Activated T-cell treated with anti-CD3 and anti-CD28 coated beads, Interleukin-2, amount 50 U/mL, for 1 hour (primary cell): Measurements from ENCODE around the gene TPK1.
"Not testable (repeated sequence)": the region's sequence is repeated elsewhere in the genome, so short reads cannot be mapped to it uniquely, and the experiment has no call there.

ENCODE experiments used
- DNase-seq: peaks from one replicate; pipeline ENCODE4 v3.0.0-alpha.2; 2020

Gene TPK1

DNA sequence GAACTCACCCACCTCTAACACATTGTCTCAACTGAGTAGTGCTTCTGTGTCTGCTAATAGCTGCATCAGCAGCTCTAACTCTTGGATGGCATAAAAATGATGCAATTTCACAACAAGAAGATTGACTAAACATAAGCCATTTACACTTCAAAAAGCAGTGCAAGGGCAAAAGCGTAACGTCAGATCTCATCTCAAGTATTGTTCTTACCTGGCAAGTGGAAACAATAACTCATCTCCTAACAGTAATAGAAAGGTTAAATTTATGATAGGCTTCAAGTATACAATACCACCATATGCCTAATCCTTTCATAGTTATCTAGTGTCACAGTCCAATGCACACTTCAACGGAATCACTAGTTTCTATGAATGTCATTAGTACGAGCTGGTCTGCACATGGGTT, 14.8 kb downstream of the TPK1 start:
- DNase-seq = no peak

DNA sequence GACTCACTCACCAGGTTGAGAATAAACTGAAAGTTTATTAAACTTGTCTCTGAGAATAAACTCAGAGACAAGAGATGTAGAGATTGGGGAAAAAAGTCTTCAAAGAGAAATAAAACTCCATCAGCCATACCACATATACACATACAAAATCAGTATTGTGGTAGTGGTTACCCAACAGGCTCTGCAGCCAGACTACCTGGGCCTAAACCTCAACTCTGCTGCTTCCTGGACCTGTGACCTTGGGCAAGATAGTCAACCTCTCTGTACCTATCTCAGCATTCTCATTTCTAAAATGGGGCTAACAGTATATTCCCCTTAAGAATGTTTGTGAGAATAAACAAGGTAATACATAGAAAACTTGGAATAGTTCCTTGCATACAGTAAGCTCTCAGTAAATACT, 15.3 kb downstream of the TPK1 start:
- DNase-seq = no peak

DNA sequence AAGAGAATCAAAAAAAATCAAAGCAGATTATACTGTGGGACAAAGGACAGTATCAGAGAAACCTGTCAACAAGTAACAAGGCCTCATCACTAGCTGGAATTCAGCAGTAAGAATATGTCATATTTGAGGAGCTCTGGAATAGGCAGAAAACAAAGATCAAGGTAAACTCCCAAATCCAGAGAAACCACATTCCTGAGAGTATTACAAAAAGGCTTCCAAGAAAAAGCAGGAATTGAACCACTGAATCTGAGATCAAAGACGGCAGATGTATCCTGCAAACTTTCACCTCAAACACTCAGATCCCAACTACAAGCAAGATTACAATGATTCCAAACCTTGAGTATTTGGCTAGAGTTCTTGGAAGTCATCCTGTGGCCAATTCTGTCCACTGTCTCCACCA, 16.3 kb downstream of the TPK1 start:
- DNase-seq = no peak

DNA sequence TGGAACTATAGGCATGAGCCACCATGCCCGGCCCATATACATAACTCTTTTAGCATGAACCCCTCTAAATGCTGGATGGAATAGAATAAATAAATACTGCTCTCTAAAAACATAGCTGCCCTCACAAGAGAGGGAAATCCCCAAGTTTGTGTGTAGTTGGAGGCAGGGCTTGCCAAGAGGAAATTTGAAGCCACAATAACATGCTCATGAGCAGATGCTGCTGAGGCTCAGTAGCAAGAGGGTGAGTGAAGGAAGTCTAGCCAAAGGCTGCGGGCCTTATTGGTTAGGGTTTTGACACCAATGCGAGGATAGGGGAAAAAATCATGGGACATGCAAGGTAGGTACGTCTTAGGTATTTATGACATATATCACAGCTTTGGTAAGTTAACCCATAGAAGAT, 17.3 kb downstream of the TPK1 start:
- DNase-seq = peak; percentile 26

DNA sequence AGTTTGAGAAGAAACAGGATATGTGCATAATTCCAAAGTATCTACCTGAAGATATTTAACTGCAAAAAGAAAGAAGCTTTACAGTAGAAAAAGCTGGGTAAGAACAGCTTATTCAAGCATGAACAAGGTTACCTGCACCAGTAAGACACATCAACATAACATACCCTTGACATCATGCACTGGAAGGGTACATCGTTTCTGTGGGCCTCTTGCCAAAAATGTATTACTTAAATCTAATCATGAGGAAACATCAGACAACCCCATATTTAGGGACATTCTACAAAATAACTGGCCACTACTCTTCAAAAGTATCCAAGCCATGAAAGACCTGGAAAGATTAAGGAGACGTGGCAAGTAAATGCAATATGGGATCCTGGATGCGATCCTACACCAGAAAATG, 18.9 kb downstream of the TPK1 start:
- no peak for DNase-seq

DNA sequence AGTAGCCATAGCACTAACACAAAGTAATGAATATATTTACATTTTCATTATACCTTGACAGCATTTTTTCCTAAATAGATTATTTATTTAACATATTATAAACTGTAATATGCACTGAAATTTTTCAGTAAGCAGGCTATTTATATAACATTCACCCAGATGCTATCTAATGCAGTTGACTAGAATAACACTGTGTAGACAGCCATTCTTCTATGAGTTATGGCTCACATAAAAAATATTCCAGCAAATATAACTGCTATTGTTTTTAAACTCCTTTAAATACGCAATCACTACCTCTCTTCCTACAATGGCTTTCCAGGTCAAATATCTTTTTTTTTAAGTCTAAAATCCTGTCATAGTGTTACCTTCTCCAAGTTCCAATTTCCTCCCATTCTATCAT, 21.6 kb downstream of the TPK1 start:
- no peak for DNase-seq

DNA sequence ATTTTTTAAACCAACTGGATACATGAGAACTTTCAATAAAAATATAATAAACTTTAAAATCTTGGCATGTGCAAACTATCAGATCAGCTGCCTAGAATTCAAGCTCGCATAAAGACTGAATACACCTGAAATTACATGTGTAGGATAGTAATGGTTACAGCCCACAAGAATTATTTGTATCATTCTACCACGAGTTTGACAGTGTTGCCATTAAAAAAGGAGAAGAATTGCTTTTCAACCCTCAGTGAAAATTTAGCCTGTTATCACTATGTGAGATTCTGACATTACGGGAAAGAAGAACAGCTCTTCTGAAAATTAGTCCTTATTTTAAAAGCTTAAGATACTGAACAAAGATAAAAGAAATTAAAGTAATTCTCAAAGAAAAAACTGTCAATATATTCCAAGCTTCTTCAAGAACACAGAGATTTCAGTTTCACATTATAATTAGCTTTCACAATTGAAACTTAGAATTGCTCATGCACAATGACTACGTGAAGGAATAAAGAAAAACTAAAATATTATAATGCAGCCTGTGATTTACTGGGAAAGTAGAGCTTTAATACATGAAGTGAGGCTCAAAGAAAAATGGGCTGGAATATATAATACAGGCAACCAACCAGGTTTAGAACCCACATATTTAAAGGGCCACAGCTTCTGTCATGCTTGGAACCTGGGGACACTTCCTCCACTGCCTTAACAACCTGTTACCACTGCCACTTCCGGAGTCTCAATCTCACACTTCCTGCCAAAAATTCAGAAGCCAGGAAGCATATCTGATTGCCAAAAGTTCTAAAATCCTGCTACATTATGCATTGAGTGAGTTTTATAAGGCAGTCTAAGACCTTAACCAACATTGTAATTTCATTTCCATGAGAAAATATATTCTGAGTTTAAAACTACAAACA, 23.2 kb downstream of the TPK1 start:
- no peak for DNase-seq

DNA sequence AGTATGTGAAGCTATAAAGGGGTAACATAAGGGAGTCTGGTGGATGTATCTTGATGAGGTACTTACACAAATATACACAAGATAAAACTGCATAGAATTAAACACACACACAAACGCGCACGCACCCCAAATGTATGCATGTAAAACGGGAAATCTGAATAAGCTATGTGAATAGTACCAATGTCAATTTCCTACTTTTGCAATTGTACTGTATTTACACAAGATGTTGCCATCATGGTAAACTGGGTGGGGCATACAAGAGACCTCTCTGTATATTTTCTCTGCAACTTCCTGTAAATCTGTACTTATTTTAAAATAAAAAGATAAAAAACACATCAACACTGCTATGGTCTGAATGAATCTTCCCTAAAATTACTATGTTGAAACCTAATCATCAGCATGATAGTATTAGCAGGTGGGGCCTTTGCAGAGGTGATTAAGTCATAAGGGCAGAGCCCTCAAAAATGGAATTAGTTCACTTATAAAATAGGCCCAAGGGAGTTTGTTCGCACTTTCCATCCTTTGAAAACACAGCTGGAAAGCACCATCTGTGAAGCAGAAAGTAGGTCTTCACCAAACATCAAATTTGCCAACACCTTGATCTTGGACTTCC, 30.1 kb downstream of the TPK1 start:
- DNase-seq = no peak

DNA sequence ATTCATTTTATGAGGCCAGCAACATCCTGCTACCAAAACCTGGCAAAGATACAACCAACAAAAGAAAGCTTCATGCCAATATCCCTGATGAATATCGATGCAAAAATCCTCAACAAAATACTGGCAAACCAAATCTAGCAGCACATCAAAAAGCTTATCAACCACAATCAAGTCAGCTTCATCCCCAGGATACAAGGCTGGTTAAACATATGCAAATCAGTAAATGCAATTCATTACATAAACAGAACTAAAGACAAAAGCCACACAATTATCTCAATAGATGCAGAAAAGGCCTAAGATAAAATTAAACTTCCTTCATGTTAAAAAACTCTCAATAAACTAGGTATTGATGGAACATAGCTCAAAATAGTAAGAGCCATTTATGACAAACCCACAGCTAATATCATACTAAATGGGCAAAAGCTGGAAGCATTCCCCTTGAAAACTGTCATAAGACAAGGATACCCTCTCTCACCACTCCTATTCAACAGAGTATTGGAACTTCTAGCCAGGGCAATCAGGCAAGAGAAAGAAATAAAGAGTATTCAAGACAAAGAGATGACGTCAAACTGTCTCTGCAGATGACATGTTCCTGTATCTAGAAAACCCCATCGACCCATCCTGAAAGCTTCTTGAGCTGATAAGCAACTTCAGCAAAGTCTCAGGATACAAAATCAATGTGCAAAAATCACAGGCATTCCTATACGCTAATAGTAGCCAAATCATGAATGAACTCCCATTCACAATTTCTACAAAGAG, 35.0 kb downstream of the TPK1 start:
- DNase-seq = not testable (repeated sequence)

DNA sequence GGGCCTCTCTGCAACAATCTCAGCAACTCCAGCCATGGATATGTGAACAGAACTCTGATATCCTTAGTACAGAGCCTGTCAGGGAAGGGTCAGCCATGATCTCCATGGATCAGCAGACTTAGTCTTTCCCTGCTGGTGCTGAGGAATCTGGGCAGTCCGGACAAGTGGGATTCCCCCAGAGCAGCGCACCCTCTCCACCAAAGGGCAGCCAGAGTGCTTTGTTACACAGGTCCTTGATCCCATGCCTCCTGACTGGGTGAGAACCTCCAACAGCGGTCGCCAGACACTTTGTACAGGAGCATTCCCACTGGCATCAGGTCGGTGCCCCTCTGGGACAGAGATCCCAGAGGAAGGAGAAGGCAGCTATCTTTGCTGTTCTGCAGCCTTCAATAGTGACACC, 38.9 kb downstream of the TPK1 start:
- DNase-seq = no peak

DNA sequence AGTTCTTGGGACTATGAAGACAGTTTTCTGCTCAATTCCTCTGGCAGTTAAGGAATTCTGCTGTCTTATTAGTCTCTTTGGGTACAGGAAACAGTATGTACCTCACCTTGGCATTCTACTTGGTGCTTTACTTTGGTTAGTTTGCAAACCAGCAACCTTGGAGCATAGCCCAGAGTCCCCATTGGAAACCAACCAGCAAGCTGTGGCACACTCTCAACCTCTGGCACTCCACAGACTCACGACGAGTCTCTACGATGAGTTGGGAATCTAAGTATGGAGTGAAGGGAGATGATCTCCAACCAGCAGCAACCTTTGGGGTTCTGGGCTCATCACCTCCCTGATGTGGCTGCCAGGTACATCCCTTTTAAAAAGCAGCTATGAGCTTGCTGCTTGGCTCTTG, 43.8 kb downstream of the TPK1 start:
- no peak for DNase-seq

DNA sequence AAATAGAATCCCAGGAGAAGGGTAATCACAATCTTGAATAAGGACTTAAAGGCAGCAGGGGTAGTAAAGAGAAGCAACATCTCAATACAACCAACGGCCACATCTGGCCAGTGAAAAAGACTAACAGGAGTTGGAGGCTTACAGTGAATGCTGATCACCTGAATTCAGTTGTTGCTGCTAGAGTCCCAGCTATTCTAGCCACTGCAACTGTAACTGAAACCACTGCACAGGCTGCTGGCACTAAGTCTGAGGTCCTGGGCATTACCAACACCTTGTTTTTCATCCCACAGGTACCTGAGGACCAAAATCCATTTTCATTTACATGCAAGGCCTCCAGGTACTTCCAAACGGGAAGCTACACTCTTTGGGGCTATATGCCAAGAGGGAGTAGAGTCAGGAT, 44.4 kb downstream of the TPK1 start:
- DNase-seq = no peak

DNA sequence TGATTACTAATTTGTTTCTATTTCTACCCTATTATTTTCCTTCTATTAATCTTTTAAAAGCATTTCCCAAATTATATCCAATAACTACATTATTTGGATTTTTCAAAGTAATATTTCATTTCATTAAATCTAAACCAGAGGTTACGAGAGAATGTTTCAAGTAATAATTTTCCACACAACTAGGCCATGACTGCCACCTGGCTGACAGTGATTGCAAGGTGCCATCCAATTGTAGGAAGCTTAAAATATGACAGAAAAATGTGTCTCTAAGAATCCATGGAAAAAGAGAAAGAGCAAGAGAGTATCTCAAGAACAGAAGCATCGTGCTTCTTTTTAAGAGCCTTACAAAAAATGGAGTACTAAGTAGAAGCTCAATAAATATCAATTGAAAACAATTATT, 48.7 kb downstream of the TPK1 start:
- no peak for DNase-seq

DNA sequence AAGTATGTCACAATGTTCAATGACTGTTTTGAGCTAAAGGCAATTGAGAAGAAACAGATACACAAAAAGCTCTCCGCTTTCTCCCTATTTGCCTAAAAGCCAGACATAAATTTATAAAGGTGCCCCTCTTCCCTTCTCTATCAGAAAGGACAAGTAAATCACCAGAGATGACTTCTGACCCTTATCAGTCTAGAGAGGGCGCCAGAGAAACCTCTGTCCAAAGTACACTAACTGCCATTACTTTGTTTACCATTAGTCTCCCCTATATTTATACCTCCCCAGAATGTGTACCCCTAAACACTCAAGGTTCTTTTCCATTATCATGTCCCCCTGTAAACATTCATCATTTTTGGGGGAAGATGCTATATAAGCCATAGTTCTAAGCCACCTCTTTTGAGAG, 49.3 kb downstream of the TPK1 start:
- DNase-seq = no peak

DNA sequence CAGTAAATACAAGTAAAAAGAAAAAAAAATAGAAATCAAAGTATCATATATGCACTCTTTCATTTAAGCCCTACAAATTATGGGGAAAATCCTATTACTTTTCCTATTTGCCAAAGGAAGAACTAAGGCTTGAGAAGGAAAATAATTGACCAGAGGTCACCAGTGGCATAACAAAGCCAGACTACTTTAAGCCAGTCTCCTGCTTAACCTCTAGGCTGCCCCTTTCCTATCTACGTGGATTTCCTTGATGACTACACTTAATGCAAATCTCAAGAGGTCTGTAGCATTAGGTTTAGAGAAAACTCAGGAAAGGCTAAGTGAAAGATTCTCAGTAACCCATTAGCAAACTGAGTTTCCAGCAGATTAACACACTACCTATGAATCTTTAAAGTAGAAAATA, 49.8 kb downstream of the TPK1 start:
- DNase-seq = no peak

DNA sequence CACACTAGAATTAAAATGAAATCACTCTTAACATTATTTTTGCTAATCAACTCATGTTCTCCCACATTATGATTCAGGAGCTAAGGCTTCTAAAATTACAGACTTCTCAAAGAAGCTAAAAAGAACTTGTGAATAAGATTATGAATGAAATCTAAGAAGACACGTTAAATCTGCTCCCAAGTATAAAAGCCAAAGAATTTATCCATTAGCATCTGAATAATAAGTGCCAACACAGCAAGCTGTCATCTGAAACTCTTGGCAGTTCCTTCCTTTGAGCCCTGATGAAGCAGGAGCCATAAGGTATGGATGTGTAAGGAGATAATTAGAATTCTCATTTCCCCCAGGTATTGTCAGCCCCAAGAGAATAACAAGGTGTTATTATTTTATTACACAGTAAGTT, 50.3 kb downstream of the TPK1 start:
- DNase-seq = no peak

DNA sequence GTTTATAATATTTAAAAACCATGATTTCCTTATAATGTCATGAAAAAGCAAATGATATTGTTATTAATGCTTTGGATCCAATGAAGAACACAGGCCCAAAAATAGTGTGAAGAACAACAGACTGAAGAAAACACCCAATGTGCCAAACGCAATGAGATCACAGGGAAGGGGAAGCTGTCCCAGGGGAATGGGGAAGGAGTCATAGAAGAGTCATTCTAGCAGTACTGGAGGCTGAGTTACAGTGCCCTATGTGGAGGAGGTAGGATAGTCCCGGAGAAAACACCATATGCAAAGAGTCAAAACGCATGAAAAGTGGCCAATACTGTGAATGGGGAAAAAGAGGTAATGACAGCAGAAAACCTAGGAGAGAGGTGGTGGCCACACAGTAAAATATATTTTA, 50.9 kb downstream of the TPK1 start:
- DNase-seq = no peak

DNA sequence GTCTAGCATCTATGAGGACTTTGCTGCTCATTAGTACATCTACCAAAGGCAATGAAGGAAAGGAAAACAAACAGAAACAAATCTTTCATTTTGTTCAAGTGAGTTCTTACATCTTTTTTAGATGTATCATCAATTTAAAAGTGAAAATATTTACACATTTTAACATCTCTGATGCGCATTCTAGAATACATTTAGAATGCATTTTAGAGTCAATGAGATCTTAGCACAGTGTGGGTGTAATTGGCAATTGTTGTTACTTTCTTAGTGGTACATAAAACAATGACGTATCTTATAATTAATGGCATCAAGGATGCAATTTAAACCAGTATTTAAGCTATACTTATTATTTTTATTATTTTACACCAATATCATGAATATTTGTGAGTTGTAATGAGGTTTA, 51.4 kb downstream of the TPK1 start:
- DNase-seq = no peak

DNA sequence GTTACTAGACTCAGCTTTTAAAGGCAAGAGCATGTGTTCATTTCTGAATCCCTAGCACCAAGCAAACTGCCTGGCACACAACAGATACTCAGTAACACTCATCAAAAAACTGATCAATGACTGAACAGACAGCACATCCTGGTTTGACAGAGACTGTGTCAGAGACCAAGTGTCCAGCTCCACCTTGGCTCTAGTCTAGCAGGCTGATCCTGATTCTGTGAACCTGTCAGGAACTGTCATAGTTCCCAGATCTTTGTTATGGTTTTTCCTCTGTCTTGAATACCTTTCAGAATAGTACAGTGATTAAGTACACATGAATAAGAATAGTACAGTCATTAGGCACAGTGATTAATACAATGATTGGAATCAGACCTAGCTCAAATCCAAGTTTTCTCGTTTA, 53.0 kb downstream of the TPK1 start:
- no peak for DNase-seq

DNA sequence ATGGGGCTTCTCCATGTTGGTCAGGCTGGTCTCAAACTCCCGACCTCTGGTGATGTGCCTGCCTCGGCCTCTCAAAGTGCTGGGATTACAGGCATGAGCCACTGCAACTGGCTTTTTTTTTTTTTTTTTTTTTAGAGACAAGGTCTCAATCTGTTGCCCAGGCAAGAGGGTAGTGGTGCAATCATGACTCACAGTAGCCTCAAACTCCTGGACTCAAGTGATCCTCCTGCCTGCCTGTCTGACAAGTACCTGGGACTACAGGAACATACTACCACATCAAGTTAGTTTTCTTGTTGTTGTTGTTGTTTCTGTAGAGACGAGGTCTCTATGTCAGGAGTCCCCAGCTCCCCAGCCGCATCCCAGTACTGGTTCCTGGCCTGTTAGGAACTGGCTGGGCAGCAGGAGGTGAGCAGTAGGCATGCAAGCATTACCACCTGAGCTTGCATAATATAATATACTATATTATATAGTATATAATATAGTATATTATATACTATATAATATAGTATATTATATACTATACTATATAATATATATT, 55.7 kb downstream of the TPK1 start:
- no peak for DNase-seq

DNA sequence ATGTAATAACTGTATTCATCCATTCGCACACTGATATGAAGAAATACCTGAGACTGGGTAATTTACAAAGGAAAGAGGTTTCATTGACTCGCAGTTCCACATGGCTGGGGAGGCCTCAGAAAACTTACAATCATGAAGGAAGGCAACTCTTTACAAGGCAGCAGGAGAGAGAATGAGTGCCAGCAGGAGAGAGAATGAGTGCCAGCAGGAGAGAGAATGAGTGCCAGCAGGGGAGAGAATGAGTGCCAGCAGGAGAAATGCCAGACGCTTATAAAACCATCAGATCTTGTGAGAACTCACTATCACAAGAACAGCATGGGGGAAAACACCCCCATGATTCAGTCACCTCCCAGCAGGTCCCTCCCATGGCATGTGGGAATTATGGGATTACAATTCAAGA, 58.0 kb downstream of the TPK1 start:
- not testable (repeated sequence) for DNase-seq

DNA sequence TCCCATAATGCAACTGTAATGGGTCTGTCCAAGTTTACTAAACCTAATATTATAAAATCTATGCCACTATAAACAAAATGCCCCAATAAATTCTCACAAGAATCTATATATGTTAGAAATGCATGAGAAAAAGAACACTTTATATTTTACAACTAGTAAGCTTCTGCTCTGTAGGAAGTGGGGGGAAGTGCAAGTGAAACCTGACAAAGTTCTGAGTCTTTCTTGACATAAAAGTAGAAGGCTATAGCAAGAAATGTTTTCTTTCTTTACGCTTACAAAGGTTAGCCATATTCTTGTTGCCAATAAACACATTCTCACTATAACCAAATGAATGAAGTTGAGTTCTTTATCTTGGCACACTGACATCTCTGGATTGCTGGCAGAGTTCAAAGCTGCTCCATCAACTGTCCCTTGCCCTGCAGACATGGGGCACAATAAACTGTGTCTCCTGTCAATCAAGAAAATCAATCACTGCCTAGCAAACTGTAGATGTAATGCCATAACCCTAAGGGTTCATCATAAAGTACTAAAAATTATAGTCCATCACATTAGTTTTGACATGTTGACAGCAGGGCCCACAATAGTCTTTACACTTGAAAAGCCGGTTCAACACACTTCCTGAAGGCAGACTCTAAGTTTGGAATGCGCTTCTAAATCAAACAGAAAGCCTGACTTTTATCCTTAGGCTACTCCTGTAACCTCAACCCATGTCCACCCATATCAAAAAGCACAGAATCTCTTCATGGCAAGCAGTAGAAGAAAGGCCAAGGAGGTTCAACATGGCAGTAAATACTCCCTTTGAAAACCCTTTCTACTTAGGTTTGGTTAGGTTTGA, 58.6 kb downstream of the TPK1 start:
- no peak for DNase-seq

DNA sequence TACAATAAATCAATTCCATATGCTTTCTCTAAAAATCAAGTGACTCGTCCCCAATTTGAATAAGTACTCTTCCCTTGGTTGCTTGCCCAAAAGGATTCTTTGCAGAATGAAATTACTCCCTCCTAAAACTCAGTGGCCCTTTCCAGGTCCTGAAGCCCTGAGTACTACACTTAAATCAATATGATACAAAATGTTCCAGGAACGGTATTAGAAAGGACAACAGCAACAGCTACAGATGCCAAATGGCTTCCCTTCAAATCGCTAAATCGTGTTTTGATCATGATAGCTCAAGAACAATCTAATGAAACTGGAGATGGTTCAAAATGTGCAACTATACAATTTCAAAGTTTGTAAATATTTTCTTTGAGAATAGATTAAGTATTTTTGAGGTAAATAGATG, 59.4 kb downstream of the TPK1 start:
- no peak for DNase-seq
